Vagina (tissue), 2 donors: ENCODE results near the gene SAPCD1.

ENCODE experiments used
- CTCF ChIP-seq, 3 experiments: fragments of 450-650 bp in 2 of 3; fragments of 200-600 bp in 1 of 3; sonication (generic) in 1 of 3; IDR thresholded peaks; one replicate each; pipeline ENCODE4 v1.5.1; 2017 to 2019; ENCODE audit warnings: antibody characterized with exemption in 3 of 3, mild to moderate bottlenecking in 2 of 3, moderate library complexity in 2 of 3
- POLR2A ChIP-seq, 2 donors: fragments of 450-650 bp; IDR thresholded peaks; one replicate each; pipeline ENCODE4 v1.6.1; 2017; ENCODE audit warnings: antibody characterized with exemption in 2 of 2, mild to moderate bottlenecking in 2 of 2, moderate library complexity in 2 of 2
- POLR2AphosphoS5 ChIP-seq, 2 donors: sonication (generic); formaldehyde crosslinking; IDR thresholded peaks; one replicate each; pipeline ENCODE4 v1.9.0; 2017; ENCODE audit warnings: antibody characterized with exemption in 2 of 2, mild to moderate bottlenecking in 2 of 2, low read depth in 1 of 2; ENCODE audit not compliant: insufficient read depth in 1 of 2

- TF ChIP-seq CTCF (IDR thresholded peaks at IDR 0.05) (no peak), POLR2A (IDR thresholded peaks at IDR 0.05) (no peak), POLR2AphosphoS5 (IDR thresholded peaks at IDR 0.05; ENCODE audit: insufficient read depth in 1 of 2, low read depth in 1 of 2) (no peak)
Measured at GRCh38 chr6:31717499-31718222, 44.8 kb upstream of the SAPCD1 start.
